Adrenal gland (tissue), 12 donors: ENCODE measurements around the gene MGAT5. TPM values are rescaled to one million over a fixed set of nuclear protein-coding genes. Genes with fewer than 3 reads are reported as not detected.

Experiments
- DNase-seq, 7 donors: peaks; one replicate each; pipeline ENCODE4 v3.0.0-alpha.2; 2019 to 2020
- H3K27ac ChIP-seq, 5 donors: fragments of 200-600 bp; sonication (generic) in 4 of 5; 1 replicate in 3 of 5; 2 replicates in 2 of 5; pipeline versions ENCODE4 v1.5.1 to v1.8.0; 2016 to 2020; ENCODE audit warnings: mild to moderate bottlenecking in 1 of 5
- H3K27me3 ChIP-seq: fragments of 200-600 bp; 2 replicates; pipeline ENCODE4 v1.8.0; 2021
- H3K36me3 ChIP-seq, 2 donors: fragments of 200-600 bp; replicated peaks in 1 of 2; 1 replicate in 1 of 2; 2 replicates in 1 of 2; pipeline versions ENCODE4 v1.5.1 to v1.8.0; 2018 to 2022
- H3K4me1 ChIP-seq, 2 donors: fragments of 200-600 bp; replicated peaks in 1 of 2; 1 replicate in 1 of 2; 2 replicates in 1 of 2; pipeline versions ENCODE4 v1.5.1 to v1.8.0; 2018 to 2021
- H3K4me3 ChIP-seq, 4 donors: fragments of 200-600 bp; sonication (generic) in 3 of 4; one replicate each; pipeline ENCODE4 v1.5.1; 2016 to 2018
- H3K9me3 ChIP-seq, 3 donors: fragments of 200-600 bp; sonication (generic) in 1 of 3; replicated peaks in 1 of 3; 1 replicate in 2 of 3; 2 replicates in 1 of 3; pipeline versions ENCODE4 v1.5.1 to v1.8.0; 2016 to 2021
- POLR2A ChIP-seq, 2 donors: fragments of 450-650 bp; IDR thresholded peaks; one replicate each; pipeline ENCODE4 v1.6.1; 2017; ENCODE audit warnings: antibody characterized with exemption in 2 of 2, mild to moderate bottlenecking in 2 of 2, moderate library complexity in 1 of 2
- WGBS, 4 donors: extraction: QIAGEN DNeasy Blood & Tissue Kit in 2 of 4; methylation state at CpG; one replicate each; pipeline versions ENCODE4 v1.1.5 to v1.1.7; 2013 to 2017; 5-methylcytosine and 5-hydroxymethylcytosine counted together
- intact Hi-C, 2 donors: fragments of 100-400 bp; cut with DNase I; formaldehyde crosslinking; loops; one replicate each; pipeline versions ENCODE4 v1.14.1 to v1.15.0; 2022 to 2023
- polyA plus RNA-seq, 3 donors: library from polyadenylated mRNA; stranded (reverse); fragments of 200-250 nt in 2 of 3; fragments of 350-450 nt in 1 of 3; fragmentation: Illumina TruSeq in 1 of 3; extraction: RNeasy Lipid Tissue Mini Kit (QIAGEN cat#74804) in 1 of 3; gene quantifications; one replicate each; pipeline ENCODE4 v1.2.3, GENCODE V29; 2013 to 2014
- total RNA-seq, 9 donors: library from RNA; depleted of rRNA in 4 of 9; stranded (reverse); fragments of >200 nt in 4 of 9; fragments of 120-200 nt in 1 of 9; fragmentation: NEBNext Ultra II Directional in 1 of 9; extraction: Animal tissue kit (Norgen Biotek cat#: 25700) in 1 of 9; gene quantifications; one replicate each; pipeline versions ENCODE4 v1.1.0 to v1.2.4, GENCODE V29; 2013 to 2023
- TF ChIP-seq, protein P1 (sequence below), 6 experiments: fragments of 450-650 bp in 4 of 6; fragments of 200-600 bp in 2 of 6; sonication (generic) in 1 of 6; IDR thresholded peaks; 1 replicate in 5 of 6; 2 replicates in 1 of 6; pipeline versions ENCODE4 v1.5.1 to v1.8.0; 2016 to 2021; ENCODE audit warnings: antibody characterized with exemption in 6 of 6, mild to moderate bottlenecking in 2 of 6, moderate library complexity in 1 of 6
- donor health status: healthy with polysubstance abuse.
- donor health status: Bipolar disorder and iron deficiency.
- donor health status: DM: yes; HTN: yes; CAD: no.
- donor health status: DM: no; HTN: no; CAD: no.
- donor health status: DM: no; HTN: no; CAD: no.
- donor health status: DM: yes; HTN: yes; CAD: no.

MGAT5 gene
- total and polyA plus RNA-seq, 12 donors: 2.9 to 74.6 (median 41.1) TPM

DNA sequence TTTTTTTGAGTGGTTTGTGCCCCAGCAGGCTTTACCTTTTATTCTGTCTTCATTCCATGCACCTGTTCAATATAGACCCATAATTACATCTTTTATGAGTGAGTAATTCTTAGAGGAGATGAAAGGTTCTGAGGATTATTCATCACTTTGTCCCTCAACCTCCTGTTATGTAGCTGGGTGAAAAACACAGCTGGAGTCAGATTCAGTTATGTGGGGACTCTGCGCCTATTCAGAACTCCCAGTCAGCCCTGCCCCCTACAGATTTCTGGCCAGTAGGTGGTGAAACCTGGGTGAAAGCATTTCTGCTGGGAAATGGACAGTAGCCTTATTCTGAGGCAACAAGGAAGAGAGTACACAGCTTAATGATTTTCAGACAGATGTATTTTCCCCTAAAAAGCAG lies 107.8 kb downstream of the MGAT5 start:
- intact Hi-C loops: no loop called here
- no peak for TF ChIP-seq POLR2A (IDR thresholded peaks at IDR 0.05)
- TF ChIP-seq, protein P1, sequence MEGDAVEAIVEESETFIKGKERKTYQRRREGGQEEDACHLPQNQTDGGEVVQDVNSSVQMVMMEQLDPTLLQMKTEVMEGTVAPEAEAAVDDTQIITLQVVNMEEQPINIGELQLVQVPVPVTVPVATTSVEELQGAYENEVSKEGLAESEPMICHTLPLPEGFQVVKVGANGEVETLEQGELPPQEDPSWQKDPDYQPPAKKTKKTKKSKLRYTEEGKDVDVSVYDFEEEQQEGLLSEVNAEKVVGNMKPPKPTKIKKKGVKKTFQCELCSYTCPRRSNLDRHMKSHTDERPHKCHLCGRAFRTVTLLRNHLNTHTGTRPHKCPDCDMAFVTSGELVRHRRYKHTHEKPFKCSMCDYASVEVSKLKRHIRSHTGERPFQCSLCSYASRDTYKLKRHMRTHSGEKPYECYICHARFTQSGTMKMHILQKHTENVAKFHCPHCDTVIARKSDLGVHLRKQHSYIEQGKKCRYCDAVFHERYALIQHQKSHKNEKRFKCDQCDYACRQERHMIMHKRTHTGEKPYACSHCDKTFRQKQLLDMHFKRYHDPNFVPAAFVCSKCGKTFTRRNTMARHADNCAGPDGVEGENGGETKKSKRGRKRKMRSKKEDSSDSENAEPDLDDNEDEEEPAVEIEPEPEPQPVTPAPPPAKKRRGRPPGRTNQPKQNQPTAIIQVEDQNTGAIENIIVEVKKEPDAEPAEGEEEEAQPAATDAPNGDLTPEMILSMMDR (IDR thresholded peaks at IDR 0.05): no peak
- H3K27ac ChIP-seq: peak overlapping the region in 1 of 5 donors; percentile 25
- H3K27me3 ChIP-seq: no peaks in the 10 kb centered on the region
- H3K4me1 ChIP-seq: peaks cover 0 to 3% of the 10 kb centered on the region in 2 donors
- no peaks in the 10 kb centered on the region for H3K9me3 ChIP-seq
- no peak for DNase-seq
- H3K36me3 ChIP-seq: peaks cover 0 to 7% of the 10 kb centered on the region in 2 donors
- no peak overlapping the region for H3K4me3 ChIP-seq
- 95 to 100% (median 98%) methylated on average over 1 of the region's 1 CpG for WGBS, 4 donors

DNA sequence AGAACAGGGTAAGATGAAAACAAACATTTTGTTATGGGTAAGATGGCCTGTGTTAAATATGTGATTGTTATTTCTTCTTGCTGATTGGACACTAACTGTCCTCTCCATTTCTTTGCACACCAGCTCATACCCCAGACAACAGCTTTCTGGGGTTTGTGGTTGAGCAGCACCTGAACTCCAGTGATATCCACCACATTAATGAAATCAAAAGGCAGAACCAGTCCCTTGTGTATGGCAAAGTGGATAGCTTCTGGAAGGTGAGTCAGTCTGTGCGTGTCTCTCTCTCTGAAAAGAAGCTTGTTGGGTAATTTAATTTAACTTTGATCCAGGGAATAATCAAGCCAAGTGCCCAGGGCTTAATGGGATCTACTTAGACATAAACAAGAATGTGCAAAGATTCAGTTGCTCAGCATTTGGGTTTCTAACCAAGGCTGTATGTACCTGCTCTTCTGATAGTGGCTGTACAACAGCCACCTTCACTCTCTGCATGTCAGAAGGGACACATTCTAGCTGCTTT lies 108.3 kb downstream of the MGAT5 start:
- Histone ChIP-seq H3K27ac (peak overlapping the region in 1 of 5 donors; percentile 25), H3K27me3 (no peaks in the 10 kb centered on the region), H3K4me1 (peaks cover 0 to 3% of the 10 kb centered on the region in 2 donors), H3K9me3 (no peaks in the 10 kb centered on the region), H3K4me3 (no peak overlapping the region), H3K36me3 (peaks cover 0 to 7% of the 10 kb centered on the region in 2 donors)
- WGBS, 4 donors: 89 to 100% (median 94%) methylated on average over 1 of the region's 1 CpG
- DNase-seq: no peak
- TF ChIP-seq, protein P1 (IDR thresholded peaks at IDR 0.05): no peak
- no peak for TF ChIP-seq POLR2A (IDR thresholded peaks at IDR 0.05)
- intact Hi-C loops: no loop called here

DNA sequence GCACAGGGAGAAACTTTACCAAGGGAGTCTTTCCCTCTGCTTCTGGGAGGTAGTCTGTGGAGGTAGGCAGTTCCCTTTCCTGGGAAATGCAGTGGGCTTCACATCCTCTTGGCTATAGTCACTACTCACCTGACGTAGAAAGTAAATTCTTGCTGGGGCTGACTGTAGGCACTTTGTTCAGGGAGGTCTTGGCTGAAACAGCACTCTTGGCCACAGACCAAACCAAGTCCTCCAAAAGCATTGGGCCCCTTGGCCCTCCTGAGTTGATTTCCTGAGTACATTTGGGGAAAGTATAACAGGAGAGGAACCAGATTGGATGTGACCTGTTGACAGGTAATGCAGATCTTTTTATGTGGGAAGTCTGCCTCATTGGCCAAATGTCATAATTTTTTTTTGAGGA lies 108.9 kb downstream of the MGAT5 start:
- Histone ChIP-seq H3K9me3 (no peaks in the 10 kb centered on the region), H3K36me3 (peaks cover 0 to 7% of the 10 kb centered on the region in 2 donors), H3K27ac (no peak overlapping the region), H3K4me1 (peaks cover 0 to 3% of the 10 kb centered on the region in 2 donors), H3K4me3 (no peak overlapping the region), H3K27me3 (no peaks in the 10 kb centered on the region)
- no peak for TF ChIP-seq POLR2A (IDR thresholded peaks at IDR 0.05)
- TF ChIP-seq, protein P1 (IDR thresholded peaks at IDR 0.05): no peak
- 89 to 100% (median 95%) methylated on average over 1 of the region's 1 CpG for WGBS, 4 donors
- intact Hi-C loops: no loop called here
- no peak for DNase-seq

DNA sequence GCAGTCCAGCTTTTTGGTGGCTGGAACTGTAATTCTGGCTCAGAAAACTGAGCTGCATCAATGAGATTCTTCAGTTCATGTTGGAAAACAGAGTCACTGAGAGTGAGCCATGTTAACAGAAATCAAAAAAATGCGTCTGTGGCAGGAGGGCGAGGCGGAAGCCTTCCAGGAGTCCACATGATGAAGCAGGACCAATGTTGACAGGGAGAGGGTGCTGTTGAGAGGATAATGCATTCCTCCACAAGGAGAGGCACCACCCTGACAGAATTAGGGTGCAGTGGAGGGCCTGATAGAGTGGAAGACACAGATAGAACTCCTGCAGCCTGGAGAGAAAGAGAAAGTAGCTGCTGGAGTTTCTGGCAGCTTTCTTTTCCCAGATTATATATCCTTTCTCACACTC lies 111.5 kb downstream of the MGAT5 start:
- H3K4me3 ChIP-seq: no peak overlapping the region
- intact Hi-C loops: no loop called here
- no peaks in the 10 kb centered on the region for H3K9me3 ChIP-seq
- no peak overlapping the region for H3K27ac ChIP-seq
- H3K36me3 ChIP-seq: peaks cover 0 to 7% of the 10 kb centered on the region in 2 donors
- DNase-seq: no peak
- no peak for TF ChIP-seq POLR2A (IDR thresholded peaks at IDR 0.05)
- TF ChIP-seq, protein P1 (IDR thresholded peaks at IDR 0.05): no peak
- no peaks in the 10 kb centered on the region for H3K27me3 ChIP-seq
- WGBS, 4 donors: 94 to 98% (median 95%) methylated on average over 3 of the region's 3 CpGs
- peaks cover 0 to 10% of the 10 kb centered on the region in 2 donors for H3K4me1 ChIP-seq
